ENCODE results near the gene POLR3K.
"Not testable (repeated sequence)": the region's sequence is repeated elsewhere in the genome, so short reads cannot be mapped to it uniquely, and the experiment has no call there.

DNA sequence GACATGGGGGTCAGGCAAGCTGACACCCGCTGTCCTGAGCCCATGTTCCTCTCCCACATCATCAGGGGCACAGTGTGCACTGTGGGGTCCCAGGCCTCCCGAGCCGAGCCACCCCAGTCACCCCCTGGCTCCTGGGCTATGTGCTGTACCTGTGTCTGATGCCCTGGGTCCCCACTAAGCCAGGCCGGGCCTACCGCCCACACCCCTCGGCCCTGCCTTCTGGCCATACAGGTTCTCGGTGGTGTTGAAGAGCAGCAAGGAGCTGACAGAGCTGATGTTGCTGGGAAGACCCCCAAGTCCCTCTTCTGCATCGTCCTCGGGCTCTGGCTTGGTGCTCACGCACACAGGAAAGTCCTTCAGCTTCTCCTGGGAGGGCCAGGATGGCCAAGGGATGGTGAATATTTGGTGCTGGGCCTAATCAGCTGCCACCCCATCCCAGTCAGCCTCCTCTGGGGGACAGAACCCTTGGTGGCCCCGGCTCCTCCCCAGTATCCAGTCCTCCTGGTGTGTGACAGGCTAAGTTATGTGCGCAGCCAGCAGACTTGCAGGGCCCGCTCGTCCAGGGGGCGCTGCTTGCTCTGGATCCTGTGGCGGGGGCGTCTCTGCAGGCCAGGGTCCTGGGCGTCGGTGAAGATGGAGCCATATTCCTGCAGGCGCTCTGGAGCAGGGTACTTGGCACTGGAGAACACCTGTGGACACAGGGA, 36.2 kb downstream of the POLR3K start:
- TF ChIP-seq, protein P1, sequence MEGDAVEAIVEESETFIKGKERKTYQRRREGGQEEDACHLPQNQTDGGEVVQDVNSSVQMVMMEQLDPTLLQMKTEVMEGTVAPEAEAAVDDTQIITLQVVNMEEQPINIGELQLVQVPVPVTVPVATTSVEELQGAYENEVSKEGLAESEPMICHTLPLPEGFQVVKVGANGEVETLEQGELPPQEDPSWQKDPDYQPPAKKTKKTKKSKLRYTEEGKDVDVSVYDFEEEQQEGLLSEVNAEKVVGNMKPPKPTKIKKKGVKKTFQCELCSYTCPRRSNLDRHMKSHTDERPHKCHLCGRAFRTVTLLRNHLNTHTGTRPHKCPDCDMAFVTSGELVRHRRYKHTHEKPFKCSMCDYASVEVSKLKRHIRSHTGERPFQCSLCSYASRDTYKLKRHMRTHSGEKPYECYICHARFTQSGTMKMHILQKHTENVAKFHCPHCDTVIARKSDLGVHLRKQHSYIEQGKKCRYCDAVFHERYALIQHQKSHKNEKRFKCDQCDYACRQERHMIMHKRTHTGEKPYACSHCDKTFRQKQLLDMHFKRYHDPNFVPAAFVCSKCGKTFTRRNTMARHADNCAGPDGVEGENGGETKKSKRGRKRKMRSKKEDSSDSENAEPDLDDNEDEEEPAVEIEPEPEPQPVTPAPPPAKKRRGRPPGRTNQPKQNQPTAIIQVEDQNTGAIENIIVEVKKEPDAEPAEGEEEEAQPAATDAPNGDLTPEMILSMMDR (IDR thresholded peaks at IDR 0.05 in 8 of 11, conservative IDR thresholded peaks at IDR 0.05 in 3 of 11) = not testable (repeated sequence)
- not testable (repeated sequence) for TF ChIP-seq POLR2A (IDR thresholded peaks at IDR 0.05)
